SK-N-SH (cell line): ENCODE measurements around the gene FGFBP2. TPM values are rescaled to one million over a fixed set of nuclear protein-coding genes. Genes with fewer than 3 reads are reported as not detected.

Experiments
- CTCF ChIA-PET: fragments of 300-600, 350-600 bp; formaldehyde crosslinking; extraction: SDS; loops from one replicate; lab custom pipeline; 2021; lab: Yijun Ruan, JAX
- POLR2A ChIA-PET: fragments of 350-600 bp; sonication (Branson Sonifier 250); formaldehyde crosslinking; extraction: SDS; loops from one replicate; lab custom pipeline; 2020; ENCODE audit warnings: antibody characterized with exemption, inconsistent platforms; lab: Yijun Ruan, JAX
- DNase-seq: peaks from one replicate; pipeline ENCODE4 v3.0.0; 2012
- H2AFZ ChIP-seq: fragments of 200-600 bp; sonication (generic); 2 replicates; pipeline ENCODE4 v1.8.1; 2016; ENCODE audit warnings: antibody characterized with exemption, mild to moderate bottlenecking, low read depth
- H3F3A ChIP-seq: fragments of 200-600 bp; sonication (generic); replicated peaks from 2 replicates; pipeline ENCODE3; 2016; ENCODE audit warnings: antibody characterized with exemption, mild to moderate bottlenecking; ENCODE audit not compliant: insufficient read depth
- H3K27ac ChIP-seq, 2 experiments: fragments of 200-500 bp in 1 of 2; fragments of 200-600 bp in 1 of 2; sonication (Bioruptor generic) in 1 of 2; sonication (generic), shearing (Covaris generic) in 1 of 2; 2 replicates each; pipeline versions ENCODE4 v1.5.1 to v1.6.1; 2014 to 2016; ENCODE audit warnings: low read depth in 2 of 2, inconsistent platforms in 1 of 2, low read length in 1 of 2, mild to moderate bottlenecking in 1 of 2, mixed read lengths in 1 of 2
- H3K27me3 ChIP-seq: fragments of 200-600 bp; sonication (generic), shearing (Covaris generic); 2 replicates; pipeline ENCODE4 v1.6.1; 2016; ENCODE audit warnings: mixed run types; ENCODE audit not compliant: insufficient read depth
- H3K36me3 ChIP-seq, 2 experiments: fragments of 200-500 bp in 1 of 2; fragments of 200-600 bp in 1 of 2; sonication (Bioruptor generic) in 1 of 2; sonication (generic) in 1 of 2; replicated peaks in 1 of 2; 2 replicates each; pipeline versions ENCODE3 to v1.5.1; 2014 to 2016; ENCODE audit warnings: low read length in 1 of 2, mild to moderate bottlenecking in 1 of 2; ENCODE audit not compliant: insufficient read depth in 2 of 2, control insufficient read depth in 1 of 2
- H3K4me1 ChIP-seq, 2 experiments: fragments of 200-500 bp in 1 of 2; fragments of 200-600 bp in 1 of 2; sonication (Bioruptor generic) in 1 of 2; sonication (generic), shearing (Covaris generic) in 1 of 2; 2 replicates each; pipeline versions ENCODE4 v1.5.1 to v1.6.1; 2014 to 2016; ENCODE audit warnings: low read depth in 1 of 2, low read length in 1 of 2, mixed run types in 1 of 2; ENCODE audit not compliant: insufficient read depth in 2 of 2, control insufficient read depth in 1 of 2
- H3K4me2 ChIP-seq: fragments of 200-600 bp; sonication (generic), shearing (Covaris generic); 2 replicates; pipeline ENCODE4 v1.6.1; 2017; ENCODE audit warnings: mixed run types
- H3K4me3 ChIP-seq, 2 experiments: fragments of 200-500 bp in 1 of 2; fragments of 200-600 bp in 1 of 2; sonication (Bioruptor generic) in 1 of 2; sonication (generic), shearing (Covaris generic) in 1 of 2; 2 replicates each; pipeline versions ENCODE4 v1.5.1 to v1.8.1; 2014 to 2016; ENCODE audit warnings: low read depth in 2 of 2, inconsistent platforms in 1 of 2, low read length in 1 of 2, mild to moderate bottlenecking in 1 of 2, mixed read lengths in 1 of 2, moderate library complexity in 1 of 2
- H3K79me2 ChIP-seq: fragments of 200-600 bp; sonication (generic); 2 replicates; pipeline ENCODE4 v1.8.1; 2017; ENCODE audit warnings: mild to moderate bottlenecking; ENCODE audit not compliant: insufficient read depth
- H3K9ac ChIP-seq: fragments of 200-600 bp; sonication (generic); 2 replicates; pipeline ENCODE4 v1.6.1; 2017; ENCODE audit warnings: mixed run types
- H3K9me2 ChIP-seq: fragments of 200-600 bp; sonication (generic); 2 replicates; pipeline ENCODE4 v1.6.1; 2017; ENCODE audit warnings: mixed run types
- H3K9me3 ChIP-seq: fragments of 200-600 bp; sonication (generic); 2 replicates; pipeline ENCODE4 v1.6.1; 2017; ENCODE audit warnings: mixed run types, mild to moderate bottlenecking, moderate library complexity
- H4K20me1 ChIP-seq: fragments of 200-600 bp; sonication (generic); 2 replicates; pipeline ENCODE4 v1.6.1; 2017; ENCODE audit warnings: mild to moderate bottlenecking, mixed run types; ENCODE audit not compliant: insufficient read depth
- CHD2 ChIP-seq: fragments of 150-350 bp; IDR thresholded peaks from 2 replicates; pipeline ENCODE4 v1.6.1; 2018; ENCODE audit warnings: low read length; ENCODE audit not compliant: partially characterized antibody
- EP300 ChIP-seq, 2 experiments: IDR thresholded peaks; 2 replicates each; pipeline versions ENCODE4 v1.4.0 to v1.6.1; 2012; ENCODE audit warnings: borderline replicate concordance in 1 of 2, low read depth in 1 of 2, low read length in 1 of 2
- EZH2phosphoT487 ChIP-seq: fragments of 200-600 bp; sonication (generic); IDR thresholded peaks from 2 replicates; pipeline ENCODE4 v1.6.1; 2017; ENCODE audit warnings: low read depth, mixed run types, mild to moderate bottlenecking, antibody characterized with exemption, moderate library complexity, borderline replicate concordance
- FOSL2 ChIP-seq: IDR thresholded peaks from 2 replicates; pipeline ENCODE4 v1.4.0; 2012; ENCODE audit warnings: low read depth, mild to moderate bottlenecking, moderate library complexity, borderline replicate concordance
- FOXM1 ChIP-seq: IDR thresholded peaks from 2 replicates; pipeline ENCODE4 v1.4.0; 2012; ENCODE audit warnings: low read depth, mild to moderate bottlenecking
- GABPA ChIP-seq: IDR thresholded peaks from 2 replicates; pipeline ENCODE4 v1.4.0; 2012; ENCODE audit warnings: low read depth, mild to moderate bottlenecking
- IRF3 ChIP-seq: fragments of 150-350 bp; IDR thresholded peaks from 2 replicates; pipeline ENCODE4 v1.6.1; 2016; ENCODE audit warnings: mild to moderate bottlenecking, low read depth, low read length
- JUND ChIP-seq: IDR thresholded peaks from 2 replicates; pipeline ENCODE4 v1.4.0; 2012
- POLR2AphosphoS5 ChIP-seq: IDR thresholded peaks from 2 replicates; pipeline ENCODE4 v1.6.1; 2012; ENCODE audit warnings: low read depth, low read length
- RCOR1 ChIP-seq: fragments of 150-350 bp; IDR thresholded peaks from 2 replicates; pipeline ENCODE4 v1.6.1; 2017; ENCODE audit warnings: antibody characterized with exemption, low read length
- REST ChIP-seq: IDR thresholded peaks from 2 replicates; pipeline ENCODE4 v1.6.1; 2012; ENCODE audit warnings: mild to moderate bottlenecking, low read depth, low read length, moderate library complexity
- RXRA ChIP-seq: IDR thresholded peaks from 2 replicates; pipeline ENCODE4 v1.4.0; 2012; ENCODE audit warnings: low read depth, mild to moderate bottlenecking, borderline replicate concordance
- SIN3A ChIP-seq: IDR thresholded peaks from 2 replicates; pipeline ENCODE4 v1.6.1; 2012; ENCODE audit warnings: low read depth, mild to moderate bottlenecking, low read length, moderate library complexity, borderline replicate concordance
- SMC3 ChIP-seq: IDR thresholded peaks from 2 replicates; pipeline ENCODE4 v1.6.1; 2012; ENCODE audit warnings: low read depth, low read length, improper control_type of control experiment
- TCF12 ChIP-seq: IDR thresholded peaks from 2 replicates; pipeline ENCODE4 v1.4.0; 2012
- ZBTB33 ChIP-seq: IDR thresholded peaks from 2 replicates; pipeline ENCODE4 v1.4.0; 2012; ENCODE audit warnings: low read depth, borderline replicate concordance
- WGBS: methylation state at CpG from one replicate; pipeline ENCODE4 v1.1.6; 2017; ENCODE audit warnings: low lambda C conversion rate; 5-methylcytosine and 5-hydroxymethylcytosine counted together
- polyA plus RNA-seq, 3 experiments: library from polyadenylated mRNA; depleted of rRNA; stranded (reverse); fragments of >200 nt; gene quantifications; 2 replicates each; pipeline ENCODE4 v1.2.3, GENCODE V29; 2012
- TF ChIP-seq, protein P1 (sequence below): IDR thresholded peaks from 2 replicates; pipeline ENCODE4 v1.4.0; 2012; ENCODE audit warnings: low read depth

FGFBP2 gene
- polyA plus RNA-seq, 1 of the 3 experiments (the other 2 are of a cell fraction) = 0.62 TPM

DNA sequence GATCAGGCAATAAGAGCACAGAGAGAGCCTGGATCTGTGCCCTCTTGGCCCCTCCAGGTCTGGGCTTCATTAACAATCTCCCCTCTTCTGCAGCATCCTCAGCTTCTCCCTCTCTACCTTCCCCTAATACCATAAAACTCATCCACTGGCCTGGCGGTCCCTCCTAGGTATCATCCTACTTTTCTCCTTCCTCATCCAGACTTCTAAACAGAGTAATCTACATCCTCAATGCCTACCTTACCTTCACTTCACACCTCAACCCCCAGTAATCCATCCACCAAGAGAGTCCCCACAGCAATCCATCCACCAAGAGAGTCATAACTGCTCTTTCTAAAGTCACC is 41.4 kb downstream of the FGFBP2 start:
- Histone ChIP-seq H3K4me3 (no peak overlapping the region), H3K27ac (peak overlapping the region in 1 of 2 experiments; percentile 98; a peak in 2 of 4 replicates), H3K9ac (no peak overlapping the region), H4K20me1 (no peaks in the 10 kb centered on the region), H3K4me1 (peaks cover 11 to 13% of the 10 kb centered on the region in 2 experiments; a peak in 2 of 4 replicates), H3K4me2 (peak overlapping the region; percentile 59), H3K36me3 (no peaks in the 10 kb centered on the region), H3K79me2 (no peaks in the 10 kb centered on the region), H3F3A (peaks cover 18% of the 10 kb centered on the region), H3K9me3 (no peaks in the 10 kb centered on the region), H2AFZ (no peak overlapping the region), H3K9me2 (no peaks in the 10 kb centered on the region), H3K27me3 (no peaks in the 10 kb centered on the region)
- ChIA-PET POLR2A (interaction anchor here (1.1 kb wide), 1 partner anchor 22 kb away, joined by 3 read pairs; no protein-coding TSS in a partner anchor), CTCF (interaction anchor here (1.1 to 1.3 kb wide), 3 partner anchors 18 to 116 kb away, joined by 3 to 5 read pairs (median 3); no protein-coding TSS in a partner anchor)
- TF ChIP-seq SMC3 (no peak), EP300 (IDR thresholded peaks at IDR 0.05; ENCODE audit: borderline replicate concordance in 1 of 2, low read depth in 1 of 2, low read length in 1 of 2) (no peak), RCOR1 (no peak), GABPA (no peak)
- TF ChIP-seq, protein P1, sequence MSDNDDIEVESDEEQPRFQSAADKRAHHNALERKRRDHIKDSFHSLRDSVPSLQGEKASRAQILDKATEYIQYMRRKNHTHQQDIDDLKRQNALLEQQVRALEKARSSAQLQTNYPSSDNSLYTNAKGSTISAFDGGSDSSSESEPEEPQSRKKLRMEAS = no peak
- 82% methylated on average over 1 of the region's 1 CpG for WGBS
- DNase-seq = no peak

GRCh38 chr4:15920723-15921591 is 42.0 kb downstream of the FGFBP2 start:
- Histone ChIP-seq H3K79me2 (no peaks in the 10 kb centered on the region), H3K9ac (peak overlapping the region; percentile 63), H4K20me1 (no peaks in the 10 kb centered on the region), H3K27ac (peak overlapping the region in 1 of 2 experiments; percentile 98; a peak in 3 of 4 replicates), H3K4me1 (peaks cover 11 to 13% of the 10 kb centered on the region in 2 experiments; a peak in 2 of 4 replicates), H3F3A (peaks cover 18% of the 10 kb centered on the region), H3K4me2 (peak overlapping the region; percentile 59), H3K9me2 (no peaks in the 10 kb centered on the region), H3K4me3 (peak overlapping the region in 1 of 2 experiments; percentile 13; a peak in 1 of 4 replicates), H2AFZ (peak overlapping the region; percentile 65; the same call in 1 of the 2 replicates), H3K36me3 (no peaks in the 10 kb centered on the region), H3K27me3 (no peaks in the 10 kb centered on the region), H3K9me3 (no peaks in the 10 kb centered on the region)
- POLR2A ChIA-PET = interaction anchor here (1.1 kb wide), 1 partner anchor 23 kb away, joined by 3 read pairs; no protein-coding TSS in a partner anchor
- CTCF ChIA-PET = interaction anchor here (1.1 to 1.3 kb wide), 3 partner anchors 19 to 115 kb away, joined by 3 to 5 read pairs (median 3); no protein-coding TSS in a partner anchor
- DNase-seq = no peak
- 16% methylated on average over 4 of the region's 4 CpGs for WGBS
- peak; percentile 41; the same call in 1 of the 2 replicates for TF ChIP-seq REST
- TF ChIP-seq TCF12 = peak; percentile 81
- TF ChIP-seq FOSL2 = peak; percentile 100
- TF ChIP-seq, protein P1 = peak; percentile 45; the same call in 1 of the 2 replicates
- peak; percentile 84 for TF ChIP-seq POLR2AphosphoS5
- TF ChIP-seq RXRA = peak; percentile 4; the same call in 1 of the 2 replicates
- TF ChIP-seq FOXM1 = peak; percentile 40; the same call in 1 of the 2 replicates
- no peak for TF ChIP-seq IRF3
- no peak for TF ChIP-seq CHD2
- peak in 1 of 2 experiments; percentile 90; a peak in 2 of 4 replicates for TF ChIP-seq EP300 (IDR thresholded peaks at IDR 0.05; ENCODE audit: borderline replicate concordance in 1 of 2, low read depth in 1 of 2, low read length in 1 of 2)
- TF ChIP-seq EZH2phosphoT487 = no peak
- TF ChIP-seq SIN3A = no peak
- TF ChIP-seq ZBTB33 = peak; percentile 74; the same call in 1 of the 2 replicates
- TF ChIP-seq JUND = peak; percentile 99
